NCI-H2107 treated with DMSO at 0.1 percent for 48 hours (cell line): ENCODE data around the gene APEX1.
"Not testable (repeated sequence)": the region's sequence is repeated elsewhere in the genome, so short reads cannot be mapped to it uniquely, and the experiment has no call there.

Experiments
- DNase-seq: peaks from one replicate; lab custom pipeline; 2025; ENCODE audit not compliant: unreplicated experiment; lab: John Stamatoyannopoulos, UW

Gene APEX1

GRCh38 chr14:20472536-20473169, 17.6 kb downstream of the APEX1 start:
- DNase-seq, result no peak

GRCh38 chr14:20476776-20477175, 21.8 kb downstream of the APEX1 start:
- no peak for DNase-seq

- DNase-seq, result peak; percentile 26
Measured at GRCh38 chr14:20477211-20477876, 22.3 kb downstream of the APEX1 start.

- no peak for DNase-seq
Measured at GRCh38 chr14:20478894-20479293, 23.9 kb downstream of the APEX1 start.

- DNase-seq, result no peak
Measured at GRCh38 chr14:20482382-20482781, 27.4 kb downstream of the APEX1 start.

GRCh38 chr14:20485900-20486299, 30.9 kb downstream of the APEX1 start:
- no peak for DNase-seq

GRCh38 chr14:20486684-20487395, 31.8 kb downstream of the APEX1 start:
- no peak for DNase-seq

- DNase-seq, result no peak
Measured at GRCh38 chr14:20487396-20487725, 32.3 kb downstream of the APEX1 start.

GRCh38 chr14:20489093-20489994, 34.3 kb downstream of the APEX1 start:
- peak; percentile 64 for DNase-seq

- no peak for DNase-seq
Measured at GRCh38 chr14:20490563-20490962, 35.5 kb downstream of the APEX1 start.

- no peak for DNase-seq
Measured at GRCh38 chr14:20492486-20492885, 37.5 kb downstream of the APEX1 start.

- DNase-seq, result no peak
Measured at GRCh38 chr14:20493634-20494033, 38.6 kb downstream of the APEX1 start.

GRCh38 chr14:20494935-20495766, 40.1 kb downstream of the APEX1 start:
- no peak for DNase-seq

- DNase-seq, result no peak
Measured at GRCh38 chr14:20498622-20499021, 43.6 kb downstream of the APEX1 start.

- DNase-seq, result peak; percentile 31
Measured at GRCh38 chr14:20499108-20499507, 44.1 kb downstream of the APEX1 start.

GRCh38 chr14:20499881-20500280, 44.9 kb downstream of the APEX1 start:
- no peak for DNase-seq

- DNase-seq, result no peak
Measured at GRCh38 chr14:20501346-20501745, 46.3 kb downstream of the APEX1 start.

GRCh38 chr14:20503898-20504297, 48.9 kb downstream of the APEX1 start:
- no peak for DNase-seq

- DNase-seq, result not testable (repeated sequence)
Measured at GRCh38 chr14:20506276-20506675, 51.2 kb downstream of the APEX1 start.

GRCh38 chr14:20506752-20507151, 51.7 kb downstream of the APEX1 start:
- not testable (repeated sequence) for DNase-seq
